Ovary (tissue), 9 donors: ENCODE data around the gene DSCAML1. TPM values are rescaled to one million over a fixed set of nuclear protein-coding genes. Genes with fewer than 3 reads are reported as not detected.

ENCODE experiments used
- DNase-seq, 5 donors: peaks; one replicate each; pipeline ENCODE4 v3.0.0-alpha.2; 2019 to 2020
- H3K27ac ChIP-seq, 2 donors: fragments of 200-600 bp; one replicate each; pipeline versions ENCODE4 v1.5.1 to v1.8.0; 2019 to 2022
- H3K27me3 ChIP-seq: fragments of 200-600 bp; one replicate; pipeline ENCODE4 v1.8.0; 2022
- H3K36me3 ChIP-seq: fragments of 200-600 bp; sonication (generic); one replicate; pipeline ENCODE4 v1.5.1; 2019
- H3K4me1 ChIP-seq: one replicate; pipeline ENCODE4 v1.8.1; 2013; ENCODE audit warnings: mild to moderate bottlenecking, moderate library complexity; ENCODE audit not compliant: insufficient read depth
- H3K4me3 ChIP-seq: fragments of 200-600 bp; sonication (generic); one replicate; pipeline ENCODE4 v1.5.1; 2017
- H3K9me3 ChIP-seq, 2 donors: fragments of 200-600 bp in 1 of 2; sonication (generic) in 1 of 2; one replicate each; pipeline versions ENCODE4 v1.5.1 to v1.8.1; 2013 to 2019; ENCODE audit warnings: mild to moderate bottlenecking in 1 of 2, moderate library complexity in 1 of 2
- CTCF ChIP-seq, 3 donors: fragments of 450-650 bp in 2 of 3; fragments of 200-600 bp in 1 of 3; IDR thresholded peaks; one replicate each; pipeline versions ENCODE4 v1.5.1 to v1.8.0; 2016 to 2022; ENCODE audit warnings: antibody characterized with exemption in 3 of 3, mild to moderate bottlenecking in 1 of 3
- EP300 ChIP-seq: sonication (generic); formaldehyde crosslinking; IDR thresholded peaks from one replicate; pipeline ENCODE4 v1.6.1; 2017; ENCODE audit warnings: antibody characterized with exemption
- POLR2A ChIP-seq: fragments of 450-650 bp; IDR thresholded peaks from one replicate; pipeline ENCODE4 v1.6.1; 2017; ENCODE audit warnings: antibody characterized with exemption, mild to moderate bottlenecking, moderate library complexity
- WGBS, 3 donors: extraction: QIAGEN DNeasy Blood & Tissue Kit in 1 of 3; methylation state at CpG; one replicate each; pipeline versions ENCODE4 v1.1.5 to v1.1.7; 2013 to 2017; 5-methylcytosine and 5-hydroxymethylcytosine counted together
- intact Hi-C, 4 donors: fragments of 100-400 bp; cut with DNase I; formaldehyde crosslinking; loops; one replicate each; pipeline versions ENCODE4 v1.11.0 to v1.15.1; 2022 to 2023
- polyA plus RNA-seq, 2 donors: library from polyadenylated mRNA; stranded (reverse); fragments of 200-250 nt in 1 of 2; fragments of 350-450 nt in 1 of 2; fragmentation: Illumina TruSeq in 1 of 2; extraction: RNeasy Lipid Tissue Mini Kit (QIAGEN cat#74804) in 1 of 2; gene quantifications; one replicate each; pipeline ENCODE4 v1.2.3, GENCODE V29; 2013 to 2014
- total RNA-seq, 7 donors: library from RNA; depleted of rRNA in 2 of 7; stranded (reverse); fragments of >200 nt in 2 of 7; fragmentation: NEBNext Ultra II Directional in 3 of 7; extraction: Animal tissue kit (Norgen Biotek cat#: 25700) in 3 of 7; gene quantifications; one replicate each; pipeline versions ENCODE4 v1.1.0 to v1.2.4, GENCODE V29; 2016 to 2023
- donor health status: DM: no; HTN: no; CAD: no; lungs with moderate emphysema.
- donor health status: DM: no; HTN: no; CAD: no.
- donor health status: Bipolar disorder and iron deficiency.
- donor health status: DM: yes; HTN: yes; CAD: no.
- donor health status: DM: no; HTN: no; CAD: no.
- donor health status: DM: yes; HTN: yes; CAD: no.

Gene DSCAML1
- total and polyA plus RNA-seq, 9 donors: 0.77 to 16.5 (median 10.6) TPM

- TF ChIP-seq EP300 (no peak), CTCF (IDR thresholded peaks at IDR 0.05) (no peak), POLR2A (no peak)
- Histone ChIP-seq H3K4me3 (no peak overlapping the region), H3K9me3 (no peaks in the 10 kb centered on the region), H3K4me1 (peaks cover 6% of the 10 kb centered on the region), H3K27me3 (no peaks in the 10 kb centered on the region), H3K27ac (no peak overlapping the region), H3K36me3 (no peaks in the 10 kb centered on the region)
- DNase-seq: no peak
- intact Hi-C loops: loop anchor here (5.0 to 10.0 kb wide), 5 partner anchors 376 to 624 kb away; no protein-coding TSS in a partner anchor
- WGBS, 3 donors: 82 to 88% (median 87%) methylated on average over 27 to 32 of the region's 32 CpGs
Measured at GRCh38 chr11:117428186-117428855, 368.7 kb downstream of the DSCAML1 start.

- no peak overlapping the region for H3K27ac ChIP-seq
- no peak for DNase-seq
- H3K36me3 ChIP-seq: no peaks in the 10 kb centered on the region
- peaks cover 6% of the 10 kb centered on the region for H3K4me1 ChIP-seq
- no peak for TF ChIP-seq EP300
- TF ChIP-seq CTCF (IDR thresholded peaks at IDR 0.05): no peak
- TF ChIP-seq POLR2A: no peak
- intact Hi-C loops: loop anchor here (5.0 to 10.0 kb wide), 5 partner anchors 377 to 625 kb away; no protein-coding TSS in a partner anchor
- no peaks in the 10 kb centered on the region for H3K27me3 ChIP-seq
- no peak overlapping the region for H3K4me3 ChIP-seq
- WGBS, 3 donors: 83 to 85% (median 84%) methylated on average over 11 of the region's 11 CpGs
- no peaks in the 10 kb centered on the region for H3K9me3 ChIP-seq
Measured at GRCh38 chr11:117427356-117427874, 369.6 kb downstream of the DSCAML1 start.

- TF ChIP-seq CTCF (IDR thresholded peaks at IDR 0.05): no peak
- TF ChIP-seq POLR2A: no peak
- TF ChIP-seq EP300: no peak
- no peaks in the 10 kb centered on the region for H3K9me3 ChIP-seq
- no peak overlapping the region for H3K27ac ChIP-seq
- H3K4me3 ChIP-seq: no peak overlapping the region
- WGBS, 3 donors: 81 to 83% (median 81%) methylated on average over 7 of the region's 7 CpGs
- intact Hi-C loops: loop anchor here (5.0 to 10.0 kb wide), 5 partner anchors 378 to 625 kb away; no protein-coding TSS in a partner anchor
- no peaks in the 10 kb centered on the region for H3K27me3 ChIP-seq
- DNase-seq: no peak
- H3K4me1 ChIP-seq: peaks cover 6% of the 10 kb centered on the region
- no peaks in the 10 kb centered on the region for H3K36me3 ChIP-seq
Measured at GRCh38 chr11:117426941-117427340, 370.1 kb downstream of the DSCAML1 start.

- DNase-seq: peak; percentile 62 to 82 (median 77)
- intact Hi-C loops: loop anchor here (5.0 to 10.0 kb wide), 5 partner anchors 379 to 626 kb away; no protein-coding TSS in a partner anchor
- Histone ChIP-seq H3K4me1 (peaks cover 6% of the 10 kb centered on the region), H3K27me3 (no peaks in the 10 kb centered on the region), H3K27ac (no peak overlapping the region), H3K4me3 (no peak overlapping the region), H3K36me3 (no peaks in the 10 kb centered on the region), H3K9me3 (no peaks in the 10 kb centered on the region)
- peak; percentile 77 to 83 (median 78) for TF ChIP-seq CTCF (IDR thresholded peaks at IDR 0.05)
- no peak for TF ChIP-seq EP300
- WGBS, 3 donors: 2 to 3% (median 2%) methylated on average over 17 of the region's 17 CpGs
Measured at GRCh38 chr11:117426297-117426685, 370.7 kb downstream of the DSCAML1 start.
